ENCODE results near the gene ERAL1. TPM values are rescaled to one million over a fixed set of nuclear protein-coding genes. Genes with fewer than 3 reads are reported as not detected.

Gene ERAL1
- total and polyA plus RNA-seq, 2 of the 4 experiments (the other 2 are of a cell fraction): 34.1 to 62.3 TPM

DNA sequence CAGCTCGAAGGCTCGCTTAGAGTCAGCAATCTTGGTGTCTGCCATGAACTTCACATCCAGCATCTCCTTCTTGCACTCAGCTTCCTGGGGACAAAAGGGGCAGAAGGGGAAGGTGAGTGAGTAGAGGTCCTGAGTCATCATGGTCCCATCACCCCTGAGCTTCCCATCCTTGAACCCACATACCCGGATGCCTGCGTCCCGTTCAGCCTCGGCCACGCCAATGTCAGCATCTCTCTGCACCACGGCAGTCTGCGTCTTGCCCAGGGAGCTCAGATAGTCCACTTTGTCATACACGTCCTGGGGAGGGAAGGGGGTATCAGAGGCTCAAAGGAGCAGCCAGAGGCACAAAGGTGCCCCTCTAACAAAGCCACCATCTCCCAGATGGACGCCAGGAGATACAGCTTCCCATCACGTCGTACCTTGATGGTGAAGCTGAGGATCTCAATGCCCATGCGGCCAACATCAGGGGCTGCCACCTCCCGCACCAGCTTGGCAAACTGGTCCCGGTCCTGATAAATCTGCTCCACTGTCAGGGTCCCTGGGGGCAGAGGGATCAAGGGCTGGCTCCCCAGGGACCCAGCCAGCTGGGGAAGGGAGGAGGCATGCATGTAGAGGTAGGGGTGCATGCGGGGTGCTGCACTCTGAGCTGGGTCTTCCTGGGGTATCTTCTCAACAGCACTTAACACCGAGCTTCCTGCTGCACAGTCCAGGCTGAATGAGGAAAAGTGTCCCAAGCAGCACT, 27.5 kb downstream of the ERAL1 start:
- H3K27ac ChIP-seq (ENCODE audit: insufficient read depth, low read length): no peak overlapping the region
- no peak for ATAC-seq (ENCODE audit: low read depth)
- peaks cover 65% of the 10 kb centered on the region for H3K36me3 ChIP-seq (ENCODE audit: control insufficient read depth, insufficient read depth, low read length)
- intact Hi-C loops (cut with micrococcal nuclease) (no loop called here), dilution Hi-C loops (cut with HindIII; ENCODE audit: low sequenced_read_pairs, unreplicated experiment) (no loop called here), in situ Hi-C loops (cut with MboI; ENCODE audit: low sequenced_read_pairs) (no loop called here)
- no peak overlapping the region for H2AK5ac ChIP-seq (ENCODE audit: low read depth, low read length)
- BruUV-seq (replicated peaks): no TSS peak
- ChIA-PET POLR2A (ENCODE audit: unreplicated experiment) (no interaction called here), CTCF (no interaction called here)
- H3K4me2 ChIP-seq (ENCODE audit: low read depth, low read length): no peak overlapping the region
- H2BK5ac ChIP-seq (ENCODE audit: low read depth, low read length, poor library complexity, severe bottlenecking): no peak overlapping the region
- DNase-seq: no peak
- TF ChIP-seq MXI1 (IDR thresholded peaks at IDR 0.05; ENCODE audit: borderline replicate concordance, low read depth, low read length): no peak
- TF ChIP-seq POLR2A (IDR thresholded peaks at IDR 0.05; ENCODE audit: low read depth, low read length): no peak
- no peak for TF ChIP-seq SMC3 (IDR thresholded peaks at IDR 0.05; ENCODE audit: low read depth, low read length)
- no peak for TF ChIP-seq MAZ (IDR thresholded peaks at IDR 0.05; ENCODE audit: borderline replicate concordance, low read depth, low read length)
- TF ChIP-seq CHD1 (IDR thresholded peaks at IDR 0.05; ENCODE audit: low read depth, low read length): no peak
- TF ChIP-seq, protein P1, sequence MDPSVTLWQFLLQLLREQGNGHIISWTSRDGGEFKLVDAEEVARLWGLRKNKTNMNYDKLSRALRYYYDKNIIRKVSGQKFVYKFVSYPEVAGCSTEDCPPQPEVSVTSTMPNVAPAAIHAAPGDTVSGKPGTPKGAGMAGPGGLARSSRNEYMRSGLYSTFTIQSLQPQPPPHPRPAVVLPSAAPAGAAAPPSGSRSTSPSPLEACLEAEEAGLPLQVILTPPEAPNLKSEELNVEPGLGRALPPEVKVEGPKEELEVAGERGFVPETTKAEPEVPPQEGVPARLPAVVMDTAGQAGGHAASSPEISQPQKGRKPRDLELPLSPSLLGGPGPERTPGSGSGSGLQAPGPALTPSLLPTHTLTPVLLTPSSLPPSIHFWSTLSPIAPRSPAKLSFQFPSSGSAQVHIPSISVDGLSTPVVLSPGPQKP (IDR thresholded peaks at IDR 0.05; ENCODE audit: borderline replicate concordance, low read depth, low read length): no peak
- TF ChIP-seq RFX5 (IDR thresholded peaks at IDR 0.05; ENCODE audit: low read depth, low read length): no peak
- no peak for TF ChIP-seq BHLHE40 (IDR thresholded peaks at IDR 0.05; ENCODE audit: low read depth, low read length)
- no peak for TF ChIP-seq RAD21 (IDR thresholded peaks at IDR 0.05; ENCODE audit: low read length)
- TF ChIP-seq FOS (IDR thresholded peaks at IDR 0.05; ENCODE audit: low read depth, low read length): no peak
- TF ChIP-seq CEBPB (IDR thresholded peaks at IDR 0.05; ENCODE audit: low read depth, low read length): no peak
- no peak for TF ChIP-seq RCOR1 (IDR thresholded peaks at IDR 0.05; ENCODE audit: insufficient replicate concordance, low read length)
- TF ChIP-seq, protein P2, sequence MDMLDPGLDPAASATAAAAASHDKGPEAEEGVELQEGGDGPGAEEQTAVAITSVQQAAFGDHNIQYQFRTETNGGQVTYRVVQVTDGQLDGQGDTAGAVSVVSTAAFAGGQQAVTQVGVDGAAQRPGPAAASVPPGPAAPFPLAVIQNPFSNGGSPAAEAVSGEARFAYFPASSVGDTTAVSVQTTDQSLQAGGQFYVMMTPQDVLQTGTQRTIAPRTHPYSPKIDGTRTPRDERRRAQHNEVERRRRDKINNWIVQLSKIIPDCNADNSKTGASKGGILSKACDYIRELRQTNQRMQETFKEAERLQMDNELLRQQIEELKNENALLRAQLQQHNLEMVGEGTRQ (IDR thresholded peaks at IDR 0.05; ENCODE audit: low read depth, low read length): no peak
- TF ChIP-seq, protein P3, sequence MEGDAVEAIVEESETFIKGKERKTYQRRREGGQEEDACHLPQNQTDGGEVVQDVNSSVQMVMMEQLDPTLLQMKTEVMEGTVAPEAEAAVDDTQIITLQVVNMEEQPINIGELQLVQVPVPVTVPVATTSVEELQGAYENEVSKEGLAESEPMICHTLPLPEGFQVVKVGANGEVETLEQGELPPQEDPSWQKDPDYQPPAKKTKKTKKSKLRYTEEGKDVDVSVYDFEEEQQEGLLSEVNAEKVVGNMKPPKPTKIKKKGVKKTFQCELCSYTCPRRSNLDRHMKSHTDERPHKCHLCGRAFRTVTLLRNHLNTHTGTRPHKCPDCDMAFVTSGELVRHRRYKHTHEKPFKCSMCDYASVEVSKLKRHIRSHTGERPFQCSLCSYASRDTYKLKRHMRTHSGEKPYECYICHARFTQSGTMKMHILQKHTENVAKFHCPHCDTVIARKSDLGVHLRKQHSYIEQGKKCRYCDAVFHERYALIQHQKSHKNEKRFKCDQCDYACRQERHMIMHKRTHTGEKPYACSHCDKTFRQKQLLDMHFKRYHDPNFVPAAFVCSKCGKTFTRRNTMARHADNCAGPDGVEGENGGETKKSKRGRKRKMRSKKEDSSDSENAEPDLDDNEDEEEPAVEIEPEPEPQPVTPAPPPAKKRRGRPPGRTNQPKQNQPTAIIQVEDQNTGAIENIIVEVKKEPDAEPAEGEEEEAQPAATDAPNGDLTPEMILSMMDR (conservative IDR thresholded peaks at IDR 0.05; ENCODE audit: low read depth, low read length): no peak
- TF ChIP-seq MAFK (IDR thresholded peaks at IDR 0.05; ENCODE audit: low read depth, low read length): no peak
- TF ChIP-seq NFE2L2 (IDR thresholded peaks at IDR 0.05; ENCODE audit: low read depth, low read length): no peak
- no peak overlapping the region for H2BK15ac ChIP-seq (ENCODE audit: low read depth, low read length)
- no peak overlapping the region for H2BK120ac ChIP-seq (ENCODE audit: low read depth, low read length)
- no peak overlapping the region; the same call in 1 of the 2 replicates for H3K23ac ChIP-seq (ENCODE audit: low read depth, low read length)
- H2AK9ac ChIP-seq (replicated peaks; ENCODE audit: low read depth, low read length, poor library complexity): no peak overlapping the region
- no peaks in the 10 kb centered on the region for H3K4me1 ChIP-seq (ENCODE audit: control insufficient read depth, insufficient read depth, low read length)
- no peak overlapping the region for H3K9ac ChIP-seq (ENCODE audit: low read depth, low read length)
- H4K5ac ChIP-seq (ENCODE audit: low read depth, low read length): no peak overlapping the region
- H3K18ac ChIP-seq (ENCODE audit: low read depth, low read length): no peak overlapping the region
- H3K4me3 ChIP-seq (ENCODE audit: insufficient read depth, low read depth, low read length): no peak overlapping the region
- no peak overlapping the region for H3K4ac ChIP-seq (ENCODE audit: low read depth, low read length)
- H3K27me3 ChIP-seq (ENCODE audit: control insufficient read depth, insufficient read depth, low read length): no peaks in the 10 kb centered on the region
- H4K20me1 ChIP-seq (ENCODE audit: insufficient read depth, low read length): 0 out of 2 replicates have a peak, but pooled peaks cover 4% of the 10 kb centered on the region
- H3K79me1 ChIP-seq (ENCODE audit: low read depth in 1 of 2, low read length in 2 of 2): no peaks in the 10 kb centered on the region
- no peak overlapping the region for H2AFZ ChIP-seq (replicated peaks; ENCODE audit: low read length, poor library complexity)
- no peak overlapping the region for H4K91ac ChIP-seq (ENCODE audit: insufficient read depth, low read depth, low read length)
- H4K8ac ChIP-seq (ENCODE audit: low read depth in 2 of 2, low read length in 2 of 2): no peak overlapping the region
- 93% methylated on average over 2 of the region's 18 CpGs; no CpG with 5 or more reads in 1 of the 2 experiments for WGBS, 2 experiments (ENCODE audit: extremely low coverage in 2 of 2, insufficient read length in 1 of 2)
- H3K14ac ChIP-seq (replicated peaks; ENCODE audit: low read depth, low read length): no peak overlapping the region
- no peaks in the 10 kb centered on the region for H3K9me1 ChIP-seq (ENCODE audit: insufficient read depth, low read length)
- H3K9me3 ChIP-seq (ENCODE audit: control insufficient read depth, insufficient read depth, low read length): no peaks in the 10 kb centered on the region
- no peak overlapping the region for H3K56ac ChIP-seq (ENCODE audit: extremely low read depth, insufficient read depth, low read length)
- H2BK20ac ChIP-seq (ENCODE audit: low read depth, low read length): no peak overlapping the region
